OCI-LY1 (cell line): Measurements from ENCODE around the gene GPR135.

Source experiments
- EZH2 ChIP-seq: fragments of 200-600 bp; sonication (generic), shearing (Covaris generic); IDR thresholded peaks from 2 replicates; pipeline ENCODE4 v1.8.0; 2017; ENCODE audit warnings: borderline replicate concordance, mixed run types, mild to moderate bottlenecking, antibody characterized with exemption, low read length, moderate library complexity, mixed read lengths
- TF ChIP-seq, protein P1 (sequence below): fragments of 200-600 bp; sonication (generic), shearing (Covaris generic); IDR thresholded peaks from 2 replicates; pipeline ENCODE4 v1.5.1; 2017; ENCODE audit warnings: mild to moderate bottlenecking, antibody characterized with exemption, low read length, moderate library complexity, mixed read lengths

DNA sequence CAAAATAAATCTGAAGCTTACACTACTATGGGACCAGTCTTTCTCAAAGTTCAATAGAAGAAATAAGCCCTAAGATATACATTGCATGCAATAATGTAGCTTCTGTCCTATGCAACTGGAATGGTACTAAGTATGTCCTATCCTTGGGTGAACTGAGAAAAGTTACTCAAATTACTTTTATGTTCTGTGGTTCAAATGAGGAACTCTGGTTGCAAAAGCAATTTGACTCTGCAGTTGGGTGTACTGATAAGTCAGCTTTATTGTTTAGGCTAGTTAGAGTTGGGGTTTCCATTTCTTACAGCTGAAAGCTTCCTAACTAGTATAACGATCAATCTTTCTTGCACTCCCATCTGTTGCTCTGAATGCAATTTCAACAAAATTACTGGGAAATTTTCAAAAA lies 29.2 kb downstream of the GPR135 start:
- TF ChIP-seq, protein P1, sequence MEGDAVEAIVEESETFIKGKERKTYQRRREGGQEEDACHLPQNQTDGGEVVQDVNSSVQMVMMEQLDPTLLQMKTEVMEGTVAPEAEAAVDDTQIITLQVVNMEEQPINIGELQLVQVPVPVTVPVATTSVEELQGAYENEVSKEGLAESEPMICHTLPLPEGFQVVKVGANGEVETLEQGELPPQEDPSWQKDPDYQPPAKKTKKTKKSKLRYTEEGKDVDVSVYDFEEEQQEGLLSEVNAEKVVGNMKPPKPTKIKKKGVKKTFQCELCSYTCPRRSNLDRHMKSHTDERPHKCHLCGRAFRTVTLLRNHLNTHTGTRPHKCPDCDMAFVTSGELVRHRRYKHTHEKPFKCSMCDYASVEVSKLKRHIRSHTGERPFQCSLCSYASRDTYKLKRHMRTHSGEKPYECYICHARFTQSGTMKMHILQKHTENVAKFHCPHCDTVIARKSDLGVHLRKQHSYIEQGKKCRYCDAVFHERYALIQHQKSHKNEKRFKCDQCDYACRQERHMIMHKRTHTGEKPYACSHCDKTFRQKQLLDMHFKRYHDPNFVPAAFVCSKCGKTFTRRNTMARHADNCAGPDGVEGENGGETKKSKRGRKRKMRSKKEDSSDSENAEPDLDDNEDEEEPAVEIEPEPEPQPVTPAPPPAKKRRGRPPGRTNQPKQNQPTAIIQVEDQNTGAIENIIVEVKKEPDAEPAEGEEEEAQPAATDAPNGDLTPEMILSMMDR, result no peak
- no peak for TF ChIP-seq EZH2
